HG02763 (cell line): ENCODE measurements around the gene RPP25.
A peak's percentile ranks its signal among the peaks of the same experiment; 100 is the strongest.
"Not testable (repeated sequence)": the region's sequence is repeated elsewhere in the genome, so short reads cannot be mapped to it uniquely, and the experiment has no call there.

Experiments
- ATAC-seq: cut with Tn5 transposase; IDR thresholded peaks from one replicate; pipeline ENCODE4 v1.9.1; 2021; ENCODE audit warnings: mild to moderate bottlenecking, moderate library complexity; ENCODE audit not compliant: unreplicated experiment

The RPP25 gene

GRCh38 chr15:74924525-74924924, 32.0 kb downstream of the RPP25 start:
- no peak for ATAC-seq

DNA sequence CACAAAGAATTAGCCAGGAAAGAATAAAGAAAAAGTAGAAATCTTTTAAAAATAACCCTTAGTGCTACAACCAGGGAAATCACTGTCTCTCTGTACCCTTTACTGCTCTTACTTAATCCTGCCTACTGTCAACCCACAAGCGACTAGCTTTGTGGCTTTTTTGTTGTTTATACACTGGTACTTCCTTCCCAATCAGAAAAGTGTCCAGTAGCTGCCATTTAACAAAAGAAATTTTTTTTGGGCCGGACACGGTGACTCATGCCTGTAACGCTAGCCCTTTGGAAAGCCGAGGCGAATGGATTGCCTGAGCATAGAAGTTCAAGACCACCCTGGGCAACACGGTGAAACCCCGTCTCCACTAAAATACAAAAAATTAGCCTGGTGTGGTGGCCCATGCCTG, 36.1 kb downstream of the RPP25 start:
- ATAC-seq, result no peak

DNA sequence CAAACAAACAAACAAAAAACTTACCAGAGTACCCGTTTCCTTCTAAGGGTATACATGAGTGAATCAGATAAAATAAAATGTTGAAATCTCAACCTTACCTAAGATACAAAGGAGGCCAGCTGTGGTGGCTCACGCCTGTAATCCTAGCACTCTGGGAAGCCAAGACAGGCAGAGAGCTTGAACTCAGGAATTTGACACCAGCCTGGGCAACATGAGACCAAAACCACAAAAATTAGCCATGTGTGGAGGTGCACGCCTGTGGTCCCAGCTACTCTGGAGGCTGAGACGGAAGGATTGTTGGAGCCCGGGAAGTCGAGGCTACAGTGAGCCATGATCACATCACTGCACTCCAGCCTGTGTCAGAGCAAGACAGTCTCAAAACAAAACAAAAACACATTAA, 38.9 kb downstream of the RPP25 start:
- no peak for ATAC-seq

DNA sequence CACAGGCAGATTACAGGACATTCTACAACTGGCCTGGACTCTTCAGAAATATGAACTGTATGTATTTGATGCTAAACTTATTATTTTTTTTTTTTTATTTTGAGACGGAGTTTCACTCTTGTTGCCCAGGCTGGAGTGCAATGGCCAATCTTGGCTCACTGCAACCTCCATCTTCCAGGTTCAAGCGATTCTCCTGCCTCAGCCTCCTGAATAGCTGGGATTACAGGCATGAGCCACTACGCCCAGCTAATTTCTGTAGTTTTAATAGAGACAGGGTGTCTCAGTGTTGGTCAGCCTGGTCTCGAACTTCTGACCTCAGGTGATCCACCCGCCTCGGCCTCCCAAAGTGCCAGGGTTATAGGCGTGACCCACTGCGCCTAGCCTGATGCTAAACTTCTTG, 42.8 kb downstream of the RPP25 start:
- not testable (repeated sequence) for ATAC-seq

- ATAC-seq, result no peak
These were observed 43.5 kb downstream of the RPP25 start for GRCh38 chr15:74913041-74913440.

- no peak for ATAC-seq
These were observed 47.9 kb downstream of the RPP25 start for GRCh38 chr15:74908635-74909034.

GRCh38 chr15:74907163-74907870, 49.3 kb downstream of the RPP25 start:
- ATAC-seq, result no peak

DNA sequence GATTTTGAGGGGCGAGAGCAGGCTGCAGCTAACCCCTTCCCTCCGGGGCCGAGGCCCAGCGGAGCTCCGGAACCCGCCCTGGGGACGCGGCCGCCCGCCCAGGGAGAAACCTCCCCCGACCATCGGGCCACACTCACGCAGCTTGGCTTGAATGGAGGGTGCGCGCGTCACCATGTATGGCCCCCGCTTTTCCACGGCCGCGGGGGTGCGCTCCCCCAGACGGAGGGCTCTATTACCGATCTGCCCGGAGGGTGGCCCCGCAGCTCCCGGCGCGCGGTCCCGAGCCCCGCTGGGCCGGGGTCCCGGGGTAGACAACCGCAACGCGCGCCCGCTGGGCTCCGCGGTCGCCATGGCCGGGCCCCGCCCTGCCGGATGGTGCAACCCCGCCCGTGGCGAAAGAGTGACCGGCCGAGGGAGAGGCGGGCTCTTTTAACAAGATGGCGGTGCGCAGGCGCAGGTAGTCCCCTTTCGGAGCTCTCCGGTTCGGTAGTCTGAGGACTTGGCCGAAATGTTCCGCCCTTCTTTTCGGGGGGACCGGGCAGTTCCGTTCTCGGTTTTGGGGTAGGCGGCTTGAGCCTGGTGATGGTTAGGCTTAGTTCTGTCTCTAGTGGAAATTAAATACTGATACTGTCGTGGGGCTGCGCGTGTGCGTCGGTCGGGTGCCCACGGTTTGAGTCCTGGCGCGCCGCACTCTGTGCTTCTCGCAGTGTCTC, 50.0 kb downstream of the RPP25 start, which contains the start of gene FAM219B:
TSS of gene FAM219B (minus strand) at position 402 of the 713 bp plus-strand sequence. CDS start at position 351, 51 bp downstream.
- ATAC-seq, result peak; percentile 86

DNA sequence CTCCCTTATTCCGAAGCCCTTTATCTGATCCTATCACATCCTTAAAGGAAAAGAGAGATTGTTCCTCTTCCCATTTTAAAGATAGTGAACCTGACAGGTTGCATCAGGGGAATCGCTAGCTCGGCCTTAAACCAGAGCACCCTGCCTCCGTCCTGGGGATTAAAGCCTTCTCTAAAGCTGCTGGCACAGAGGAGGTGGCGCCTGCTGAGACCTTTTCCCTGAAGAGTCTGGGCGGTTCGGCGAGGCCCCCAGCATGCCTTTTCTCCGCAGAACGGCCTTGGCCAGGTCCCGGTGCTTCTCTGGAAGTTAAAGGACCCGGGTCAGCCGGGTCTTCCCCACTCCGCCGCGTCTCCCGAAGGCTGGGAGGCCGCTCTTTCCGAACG, 50.5 kb downstream of the RPP25 start:
- no peak for ATAC-seq
